ENCODE measurements around the gene LPXN.

GRCh38 chr11:58591659-58592058, 16.0 kb upstream of the LPXN start:
- no peak for TF ChIP-seq CTCF (IDR thresholded peaks at IDR 0.05; ENCODE audit: low read length)
- TF ChIP-seq EZH2 (IDR thresholded peaks at IDR 0.05; ENCODE audit: borderline replicate concordance, low read length): no peak

Data from OCI-LY1 (cell line).